Muscle layer of duodenum (tissue), 2 donors: Measurements from ENCODE around the gene IL1R2.
A peak's percentile ranks its signal among the peaks of the same experiment; 100 is the strongest.

Source experiments
- H3K27ac ChIP-seq: one replicate; pipeline ENCODE4 v1.7.0; 2013; ENCODE audit warnings: mild to moderate bottlenecking, low read length
- H3K27me3 ChIP-seq: one replicate; pipeline ENCODE4 v1.7.0; 2013; ENCODE audit warnings: low read depth, mild to moderate bottlenecking, control low read depth, low read length
- H3K36me3 ChIP-seq, 2 donors: one replicate each; pipeline ENCODE4 v1.7.0; 2013; ENCODE audit warnings: low read length in 2 of 2, control low read depth in 1 of 2, mild to moderate bottlenecking in 1 of 2; ENCODE audit not compliant: insufficient read depth in 2 of 2, control insufficient read depth in 1 of 2
- H3K4me1 ChIP-seq, 2 donors: one replicate each; pipeline ENCODE4 v1.7.0; 2013; ENCODE audit warnings: low read length in 2 of 2, mild to moderate bottlenecking in 2 of 2, control low read depth in 1 of 2, moderate library complexity in 1 of 2; ENCODE audit not compliant: insufficient read depth in 2 of 2, control insufficient read depth in 1 of 2
- H3K4me3 ChIP-seq, 2 donors: one replicate each; pipeline ENCODE4 v1.7.0; 2013; ENCODE audit warnings: low read length in 2 of 2, low read depth in 1 of 2, mild to moderate bottlenecking in 1 of 2
- H3K9me3 ChIP-seq, 2 donors: one replicate each; pipeline ENCODE4 v1.7.0; 2013; ENCODE audit warnings: low read length in 2 of 2, control low read depth in 1 of 2, mild to moderate bottlenecking in 1 of 2; ENCODE audit not compliant: control insufficient read depth in 1 of 2
- donor health status: healthy.

Gene IL1R2

GRCh38 chr2:102058293-102058833, 66.6 kb downstream of the IL1R2 start:
- no peaks in the 10 kb centered on the region for H3K9me3 ChIP-seq
- H3K36me3 ChIP-seq, result no peaks in the 10 kb centered on the region
- peak overlapping the region; percentile 19 for H3K27ac ChIP-seq
- no peaks in the 10 kb centered on the region for H3K27me3 ChIP-seq
- H3K4me3 ChIP-seq, result no peak overlapping the region
- H3K4me1 ChIP-seq, result no peaks in the 10 kb centered on the region

- Histone ChIP-seq H3K27ac (peak overlapping the region; percentile 19), H3K4me1 (peaks cover 5 to 6% of the 10 kb centered on the region in 2 donors), H3K36me3 (no peaks in the 10 kb centered on the region), H3K27me3 (no peaks in the 10 kb centered on the region), H3K9me3 (no peaks in the 10 kb centered on the region), H3K4me3 (no peak overlapping the region)
These were observed 67.4 kb downstream of the IL1R2 start for GRCh38 chr2:102059151-102059550.

GRCh38 chr2:102060047-102060446, 68.3 kb downstream of the IL1R2 start:
- H3K4me1 ChIP-seq, result peaks cover 14% of the 10 kb centered on the region in 2 donors

GRCh38 chr2:102060792-102061191, 69.0 kb downstream of the IL1R2 start:
- Histone ChIP-seq H3K27ac (no peak overlapping the region), H3K27me3 (no peaks in the 10 kb centered on the region), H3K4me1 (peaks cover 19 to 21% of the 10 kb centered on the region in 2 donors), H3K4me3 (no peak overlapping the region), H3K9me3 (no peaks in the 10 kb centered on the region), H3K36me3 (no peaks in the 10 kb centered on the region)

More at GRCh38 chr2:102060047-102060446, 68.3 kb downstream of the IL1R2 start:
- Histone ChIP-seq H3K9me3 (no peaks in the 10 kb centered on the region), H3K27me3 (no peaks in the 10 kb centered on the region), H3K36me3 (no peaks in the 10 kb centered on the region), H3K27ac (no peak overlapping the region), H3K4me3 (no peak overlapping the region)

- Histone ChIP-seq H3K36me3 (no peaks in the 10 kb centered on the region), H3K27me3 (no peaks in the 10 kb centered on the region), H3K9me3 (no peaks in the 10 kb centered on the region), H3K4me1 (peaks cover 19 to 21% of the 10 kb centered on the region in 2 donors), H3K27ac (no peak overlapping the region), H3K4me3 (no peak overlapping the region)
These were observed 69.5 kb downstream of the IL1R2 start for GRCh38 chr2:102061286-102061699.

- H3K27ac ChIP-seq, result peak overlapping the region; percentile 96
- H3K27me3 ChIP-seq, result no peaks in the 10 kb centered on the region
- no peak overlapping the region for H3K4me3 ChIP-seq
- H3K9me3 ChIP-seq, result no peaks in the 10 kb centered on the region
- H3K36me3 ChIP-seq, result no peaks in the 10 kb centered on the region
- H3K4me1 ChIP-seq, result peaks cover 19 to 21% of the 10 kb centered on the region in 2 donors
These were observed 70.4 kb downstream of the IL1R2 start for GRCh38 chr2:102061962-102062795.

- Histone ChIP-seq H3K4me3 (no peak overlapping the region), H3K9me3 (no peaks in the 10 kb centered on the region), H3K27me3 (no peaks in the 10 kb centered on the region), H3K4me1 (peaks cover 19 to 21% of the 10 kb centered on the region in 2 donors), H3K36me3 (no peaks in the 10 kb centered on the region), H3K27ac (peak overlapping the region; percentile 96)
These were observed 71.0 kb downstream of the IL1R2 start for GRCh38 chr2:102062802-102063201.

GRCh38 chr2:102063487-102063911, 71.7 kb downstream of the IL1R2 start:
- H3K27ac ChIP-seq, result peak overlapping the region; percentile 96
- no peaks in the 10 kb centered on the region for H3K27me3 ChIP-seq
- no peak overlapping the region for H3K4me3 ChIP-seq
- H3K9me3 ChIP-seq, result no peaks in the 10 kb centered on the region
- no peaks in the 10 kb centered on the region for H3K36me3 ChIP-seq
- peaks cover 19 to 21% of the 10 kb centered on the region in 2 donors for H3K4me1 ChIP-seq

- Histone ChIP-seq H3K4me1 (peaks cover 19 to 21% of the 10 kb centered on the region in 2 donors), H3K4me3 (peak overlapping the region; percentile 21 to 26), H3K9me3 (no peaks in the 10 kb centered on the region)
These were observed 72.3 kb downstream of the IL1R2 start for GRCh38 chr2:102063941-102064678.

GRCh38 chr2:102064679-102065674, 73.2 kb downstream of the IL1R2 start:
- H3K4me1 ChIP-seq, result peaks cover 19 to 21% of the 10 kb centered on the region in 2 donors
- no peaks in the 10 kb centered on the region for H3K27me3 ChIP-seq
- H3K36me3 ChIP-seq, result no peaks in the 10 kb centered on the region
- peak overlapping the region; percentile 96 for H3K27ac ChIP-seq
- H3K4me3 ChIP-seq, result peak overlapping the region; percentile 21 to 26
- H3K9me3 ChIP-seq, result no peaks in the 10 kb centered on the region

More at GRCh38 chr2:102063941-102064678, 72.3 kb downstream of the IL1R2 start:
- H3K36me3 ChIP-seq, result no peaks in the 10 kb centered on the region
- H3K27me3 ChIP-seq, result no peaks in the 10 kb centered on the region
- H3K27ac ChIP-seq, result peak overlapping the region; percentile 96
